Erythroblast (primary cell): Measurements from ENCODE around the gene SREBF2.

Source experiments
- GATA1 ChIP-seq: IDR thresholded peaks from 2 replicates; pipeline ENCODE4 v1.6.1; 2011; ENCODE audit warnings: low read depth, mild to moderate bottlenecking, control low read depth, low read length, moderate library complexity
- POLR2A ChIP-seq: IDR thresholded peaks from 2 replicates; pipeline ENCODE4 v1.6.1; 2011; ENCODE audit warnings: mild to moderate bottlenecking, low read length

DNA sequence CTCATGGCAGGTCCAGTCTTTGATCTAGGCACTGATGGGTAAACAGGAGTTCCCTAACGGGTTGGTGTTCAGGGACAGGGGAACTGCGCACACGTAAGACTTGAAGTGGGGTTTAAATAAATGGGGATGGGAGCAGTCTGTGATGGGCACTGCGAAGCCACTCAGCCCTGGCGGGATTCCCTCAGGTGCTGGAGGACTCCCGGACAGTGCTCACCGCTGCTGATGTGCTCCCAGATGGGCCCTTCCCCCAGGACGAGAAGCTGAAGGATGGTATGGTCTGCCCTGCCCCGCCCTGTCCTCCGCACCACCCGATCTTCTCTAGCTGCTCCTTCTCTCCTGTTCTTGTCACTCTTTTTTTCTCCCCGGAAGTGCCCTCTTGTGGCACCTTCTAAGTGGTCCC is 22.9 kb upstream of the SREBF2 start:
- TF ChIP-seq POLR2A (no peak), GATA1 (no peak)
